T-helper 22 cell (primary cell): ENCODE results near the gene PITPNM1.
"Not testable (repeated sequence)": the region's sequence is repeated elsewhere in the genome, so short reads cannot be mapped to it uniquely, and the experiment has no call there.

Experiments
- DNase-seq: peaks from one replicate; pipeline ENCODE4 v3.0.0-alpha.2; 2020; ENCODE audit warnings: low read depth

The PITPNM1 gene

DNA sequence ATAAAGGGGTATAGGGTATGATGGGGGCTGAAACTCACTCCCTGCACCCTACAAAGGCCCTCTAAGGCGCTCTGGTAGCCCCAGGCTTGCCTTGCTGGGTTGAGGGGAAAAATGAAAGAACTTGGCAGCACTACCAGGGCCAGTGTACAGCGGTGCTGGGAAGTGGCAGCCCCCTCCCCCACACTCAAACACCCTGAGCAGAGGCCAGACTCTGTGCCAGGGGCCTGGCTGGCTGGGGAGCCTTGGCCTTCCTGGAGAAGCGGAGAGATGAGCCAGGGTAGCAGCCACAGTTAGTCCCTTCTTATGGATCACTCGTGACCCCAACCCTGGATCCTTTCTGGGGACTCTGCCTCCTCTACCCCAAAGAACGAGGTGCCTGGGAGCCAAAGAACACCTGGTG lies 38.8 kb downstream of the PITPNM1 start:
- no peak for DNase-seq

DNA sequence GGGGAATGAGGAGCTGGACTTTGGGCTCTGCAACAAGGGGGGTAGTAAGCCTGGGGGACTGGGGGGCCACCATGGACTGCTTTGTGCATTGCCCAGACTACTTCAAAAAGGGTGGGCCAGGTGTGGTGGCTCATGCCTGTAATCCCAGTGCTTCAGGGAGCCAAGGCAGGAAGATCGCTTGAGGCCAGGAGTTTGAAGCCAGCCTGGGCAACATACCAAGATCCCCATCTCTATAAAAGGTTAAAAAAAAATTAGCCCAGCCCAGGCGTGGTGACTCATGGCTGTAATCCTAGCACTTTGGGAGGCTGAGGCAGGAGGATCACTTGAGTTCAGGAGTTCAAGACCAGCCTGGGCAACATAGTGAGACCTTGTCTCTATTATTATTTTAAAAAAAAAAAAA lies 39.6 kb downstream of the PITPNM1 start:
- not testable (repeated sequence) for DNase-seq

DNA sequence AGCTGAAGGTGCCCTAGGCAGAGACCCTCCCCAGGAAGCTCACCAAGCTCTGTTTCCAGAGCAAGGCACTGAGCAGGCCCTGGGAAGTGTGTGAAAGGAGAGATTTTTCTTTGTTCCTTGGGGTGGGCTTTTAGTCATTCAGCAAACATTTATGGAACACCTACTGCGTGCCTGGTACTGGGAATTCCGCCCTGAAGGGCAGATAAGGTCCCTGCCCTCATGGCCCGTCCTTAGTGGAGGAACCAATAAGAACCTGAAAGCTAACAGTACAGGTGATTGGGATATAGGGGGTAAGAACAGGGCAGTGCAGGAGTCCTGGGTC lies 40.0 kb downstream of the PITPNM1 start:
- no peak for DNase-seq

DNA sequence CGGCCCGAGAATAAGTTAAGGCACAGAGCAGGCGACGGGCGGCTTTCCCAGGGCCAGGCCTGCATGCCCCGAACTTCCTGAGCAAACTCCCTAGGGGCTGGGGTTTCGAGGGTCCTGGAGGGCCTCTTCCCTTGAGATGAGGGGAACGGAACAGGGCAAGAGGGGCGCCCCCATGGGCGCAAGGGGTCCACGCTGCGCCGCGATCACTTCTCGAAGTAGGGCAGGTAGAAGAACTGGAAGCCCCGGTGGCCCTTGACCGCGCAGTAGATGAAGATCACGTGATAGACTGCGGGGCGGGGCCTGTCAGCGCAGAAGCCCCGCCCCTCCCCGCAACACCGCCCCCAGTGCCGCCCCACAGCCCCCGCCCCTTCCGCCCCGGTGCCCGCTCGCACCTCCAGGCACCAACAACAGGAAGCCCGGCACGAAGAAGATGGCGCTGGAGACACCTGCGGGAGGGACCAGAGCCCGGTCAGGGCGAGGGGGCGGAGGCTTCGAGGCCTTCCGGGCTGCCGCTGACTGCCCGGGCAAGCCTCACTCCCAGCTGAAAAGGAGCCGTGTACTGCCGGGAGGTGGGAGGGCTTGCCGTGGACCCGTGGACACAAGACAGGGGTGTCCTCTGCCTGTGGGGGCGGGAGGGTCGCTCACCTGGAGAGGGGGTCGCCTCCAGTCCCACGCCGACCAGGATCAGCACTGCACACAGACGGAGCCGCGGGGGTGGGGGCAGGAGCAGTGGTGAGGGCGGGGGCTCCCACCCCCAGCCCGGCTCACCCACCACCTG lies 40.6 kb downstream of the PITPNM1 start:
- peak; percentile 91 for DNase-seq

DNA sequence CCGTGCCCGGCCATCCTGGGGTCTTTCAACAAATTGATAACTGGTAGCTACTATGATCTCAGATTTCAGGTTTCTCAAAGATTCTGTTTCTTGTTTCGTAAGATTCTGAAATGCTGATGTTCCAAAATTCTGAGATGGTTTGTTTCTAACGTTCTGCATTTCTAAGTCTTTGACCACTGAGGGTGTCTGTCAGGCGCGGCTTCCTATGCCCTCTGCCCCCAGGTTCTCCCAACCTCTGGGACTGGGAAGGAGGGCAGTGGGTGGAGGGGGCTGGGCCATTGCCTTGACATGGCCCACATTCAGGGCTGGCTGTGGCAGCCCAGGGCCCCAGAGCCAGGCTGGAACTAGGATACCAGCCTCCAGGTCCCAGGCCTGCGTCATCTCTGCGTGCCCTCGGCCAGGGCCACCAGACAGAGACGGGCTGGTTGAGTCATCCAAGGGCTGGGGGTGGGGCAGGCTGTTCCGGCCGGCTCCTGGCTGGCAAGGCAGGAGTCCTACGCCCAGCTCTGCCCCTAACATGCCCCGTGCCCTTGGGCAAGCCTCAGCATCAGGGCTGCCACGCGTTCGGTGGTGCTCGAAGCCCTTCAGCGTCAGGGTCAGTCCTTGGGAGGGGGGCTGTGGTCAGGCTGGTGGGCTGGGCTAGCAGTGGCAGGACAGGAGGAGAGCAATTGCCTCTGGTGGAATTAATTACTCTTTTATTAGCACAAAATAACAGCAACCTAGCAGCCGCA lies 41.3 kb downstream of the PITPNM1 start:
- DNase-seq = no peak

DNA sequence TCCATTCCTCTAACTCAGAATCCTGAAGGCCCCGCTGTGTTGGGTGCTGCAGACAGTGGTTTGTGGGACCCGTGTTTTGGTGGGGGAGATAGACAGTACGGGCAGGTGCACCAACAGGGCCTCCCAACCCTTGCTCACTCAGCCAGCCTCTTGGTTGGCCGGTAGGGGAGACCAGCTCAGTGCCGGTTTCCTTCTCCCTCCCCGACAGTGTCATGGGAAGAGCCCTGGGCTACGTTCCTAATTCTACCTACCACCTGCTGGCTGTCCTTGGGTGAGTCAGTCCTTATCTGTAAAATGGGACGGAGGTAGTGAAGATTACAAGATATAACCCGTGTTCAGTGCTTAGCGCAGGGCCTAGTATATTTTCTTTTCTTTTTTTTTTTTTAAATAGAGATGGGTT lies 42.0 kb downstream of the PITPNM1 start:
- DNase-seq = no peak

DNA sequence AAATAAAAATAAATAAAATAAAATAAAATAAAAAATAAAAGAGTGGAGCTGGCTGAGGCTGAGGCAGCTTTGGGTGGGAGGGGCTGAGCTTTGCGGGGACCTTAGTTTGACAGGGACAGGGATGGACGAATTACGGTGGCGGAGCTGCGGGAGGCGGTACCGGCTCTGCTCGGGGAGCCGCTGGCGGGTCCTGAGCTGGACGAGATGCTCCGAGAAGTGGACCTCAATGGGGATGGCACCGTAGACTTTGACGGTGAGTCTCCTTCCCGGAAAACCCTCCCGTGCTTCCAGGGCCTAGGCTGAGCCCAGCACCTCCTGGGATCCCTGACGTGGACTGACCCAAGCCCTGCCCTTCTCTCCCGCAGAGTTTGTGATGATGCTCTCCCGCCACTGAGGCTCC lies 46.9 kb downstream of the PITPNM1 start:
- DNase-seq = no peak

DNA sequence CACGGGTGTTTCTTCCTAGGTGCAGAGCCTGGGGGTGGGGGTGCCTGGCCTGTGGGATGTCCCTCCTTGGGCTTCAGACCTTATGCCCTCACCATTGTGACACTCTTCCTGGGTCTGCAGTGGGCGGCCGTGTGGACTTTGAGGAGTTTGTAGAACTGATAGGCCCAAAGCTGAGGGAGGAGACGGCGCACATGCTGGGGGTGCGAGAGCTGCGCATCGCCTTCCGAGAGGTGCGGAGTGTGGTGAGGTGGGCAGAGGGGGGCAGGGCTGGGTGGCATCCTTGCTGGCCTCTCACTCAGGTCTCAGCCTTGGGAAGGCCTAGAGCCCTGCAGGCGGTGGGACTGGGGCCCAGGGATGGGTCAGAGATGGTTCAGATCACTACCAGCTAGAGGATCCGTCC lies 47.7 kb downstream of the PITPNM1 start:
- no peak for DNase-seq

DNA sequence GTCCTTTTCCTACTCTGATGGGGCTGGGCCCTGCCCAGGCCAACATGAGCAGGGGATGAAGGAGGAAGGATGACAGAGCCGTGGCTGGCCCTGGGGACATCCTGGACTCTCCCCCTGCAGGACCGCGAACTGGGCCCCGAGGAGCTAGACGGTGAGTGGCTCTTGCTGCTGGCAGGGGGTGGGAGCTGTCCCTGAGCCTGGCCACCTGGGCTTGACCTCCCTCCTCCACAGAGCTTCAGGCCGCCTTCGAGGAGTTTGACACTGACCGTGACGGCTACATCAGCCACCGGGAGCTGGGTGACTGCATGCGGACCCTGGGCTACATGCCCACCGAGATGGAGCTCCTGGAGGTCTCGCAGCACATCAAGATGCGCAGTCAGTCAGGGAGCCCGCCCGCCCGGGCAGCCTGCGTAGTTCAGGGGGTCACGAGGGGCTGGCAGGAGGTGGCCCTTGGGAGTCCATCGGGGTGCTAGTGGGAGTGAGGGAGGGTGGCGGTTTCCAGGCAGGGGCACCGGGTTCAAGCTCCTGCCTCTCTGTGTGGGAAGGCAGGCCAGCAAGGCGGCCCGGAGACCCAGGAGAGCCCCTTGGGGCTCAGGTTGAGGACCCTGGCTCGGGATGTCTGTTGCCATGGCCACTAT lies 49.0 kb downstream of the PITPNM1 start:
- DNase-seq = no peak

DNA sequence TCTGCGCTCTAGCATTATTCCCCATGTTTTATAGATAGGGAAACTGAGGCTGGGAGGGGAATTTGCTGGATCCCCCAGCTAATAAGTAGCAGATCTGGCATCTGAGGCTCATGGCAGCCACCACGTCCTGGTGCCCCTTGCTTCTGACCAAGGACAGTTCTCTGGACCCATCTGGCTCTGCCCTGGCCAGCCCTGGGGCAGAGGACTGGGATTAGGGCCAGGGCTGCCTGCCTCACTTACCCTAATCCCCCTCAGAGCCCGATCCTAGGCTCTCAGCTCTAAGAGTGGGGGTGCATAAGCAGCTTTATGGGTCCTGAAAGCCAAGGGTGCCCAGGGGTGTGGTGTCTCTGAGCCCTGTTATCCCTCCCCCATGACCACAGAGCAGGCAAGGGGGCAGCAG lies 50.1 kb downstream of the PITPNM1 start, which contains the start of gene CABP4:
Gene CABP4 (plus strand): TSS at position 301 of the 400 bp plus-strand sequence. CDS start 70 bp downstream, at position 371.
- DNase-seq = no peak

DNA sequence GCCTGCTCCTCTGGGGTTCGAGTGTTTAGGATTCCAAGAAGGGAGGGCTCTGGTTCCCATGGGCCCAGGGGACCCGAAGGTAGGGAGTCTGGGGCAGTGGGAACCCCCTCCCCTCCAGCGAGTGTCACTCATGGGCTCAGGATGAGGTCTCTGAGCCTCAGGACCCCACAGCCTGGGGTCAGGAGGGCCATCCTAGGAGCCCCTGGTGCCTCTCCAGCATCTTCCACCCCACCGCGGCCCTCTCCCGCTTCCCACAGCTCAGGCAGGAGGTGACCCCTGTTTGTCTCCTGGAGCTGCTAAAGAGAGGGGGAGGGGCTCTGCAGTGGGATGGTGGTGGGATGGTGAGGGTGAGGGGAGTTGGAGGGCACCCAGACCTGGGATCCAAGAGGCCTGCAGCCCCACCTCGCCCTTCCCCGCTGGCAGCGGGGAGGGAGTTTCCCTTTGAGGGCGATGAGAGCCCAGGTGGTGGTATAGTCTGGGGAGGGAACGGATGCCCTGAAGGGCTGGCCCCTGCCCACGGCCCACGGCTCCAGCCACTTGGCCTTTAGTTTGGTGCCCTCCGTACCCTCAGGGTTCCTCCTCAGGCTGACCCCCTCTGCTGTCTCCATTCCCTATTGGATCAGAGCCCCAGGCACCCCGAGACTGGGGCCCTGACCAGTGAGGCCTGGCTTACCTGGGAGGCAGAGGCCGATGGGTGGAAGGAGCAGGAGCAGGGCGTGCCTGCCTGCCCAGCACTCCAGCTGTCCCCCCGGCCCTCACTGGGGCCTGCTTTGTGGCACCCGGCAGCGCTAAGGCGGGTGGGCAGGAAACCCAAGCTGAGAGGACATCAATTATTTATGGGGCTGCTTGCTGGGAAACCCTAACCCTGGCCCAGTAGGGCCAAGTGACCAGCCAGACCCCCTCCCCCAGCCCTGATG lies 51.1 kb downstream of the PITPNM1 start:
- no peak for DNase-seq

DNA sequence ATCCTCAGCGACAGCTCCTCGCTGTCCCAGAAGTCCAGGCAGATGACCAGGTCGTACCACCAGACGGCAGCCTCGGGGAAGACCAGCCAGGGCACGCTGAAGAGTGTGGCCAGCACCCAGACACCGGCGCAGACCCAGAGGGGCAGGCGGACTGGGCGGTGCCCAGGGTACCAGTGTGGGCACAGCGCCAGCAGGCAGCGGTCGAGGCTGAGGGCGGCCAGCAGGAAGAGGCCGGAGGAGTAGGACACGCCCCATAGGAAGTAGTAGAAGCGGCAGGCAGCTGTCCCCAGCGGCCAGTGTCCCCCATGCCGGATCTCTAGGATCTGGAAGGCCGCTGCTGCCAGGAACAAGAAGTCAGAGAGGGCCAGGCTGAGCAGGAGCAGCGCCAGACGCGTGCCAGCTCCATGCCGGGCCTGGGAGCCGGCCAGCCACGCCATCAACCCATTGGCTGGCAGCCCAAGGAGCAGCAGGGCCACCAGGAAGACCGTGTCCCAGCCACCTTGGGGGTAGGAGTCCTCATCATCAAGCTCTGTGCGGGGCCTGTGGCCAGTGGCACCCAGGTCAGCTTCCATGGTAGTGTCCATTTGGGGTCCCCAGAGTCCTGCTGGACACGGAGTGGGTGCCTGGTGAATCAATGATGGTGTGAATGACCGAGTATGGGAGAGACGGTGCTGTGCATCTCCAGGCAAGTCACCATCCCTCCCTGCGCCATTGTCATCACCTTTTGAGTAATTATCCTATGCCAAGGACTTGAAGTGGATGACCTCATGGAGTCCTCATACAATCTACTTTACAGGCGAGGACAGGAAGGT lies 52.8 kb downstream of the PITPNM1 start, which contains the start of gene GPR152:
Gene GPR152 (minus strand): TSS at position 589 of the 812 bp plus-strand sequence. CDS start 5 bp downstream, at position 584.
- DNase-seq = no peak

DNA sequence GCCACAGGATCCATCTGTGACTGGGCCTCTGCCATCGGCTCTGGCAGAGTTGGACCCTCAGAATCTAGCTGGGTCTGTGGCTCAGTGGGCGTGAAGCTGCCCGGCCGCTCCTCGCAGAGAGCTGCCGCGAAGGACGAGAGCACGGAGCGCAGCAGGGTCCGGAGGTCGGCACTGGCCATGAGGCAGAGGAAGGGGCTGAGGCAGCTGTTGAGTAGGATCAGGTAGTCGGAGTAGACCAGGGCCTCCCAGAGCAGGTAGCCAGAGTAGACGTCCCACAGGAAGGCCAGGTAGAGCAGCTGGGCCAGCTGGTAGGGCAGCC lies 53.5 kb downstream of the PITPNM1 start:
- no peak for DNase-seq

DNA sequence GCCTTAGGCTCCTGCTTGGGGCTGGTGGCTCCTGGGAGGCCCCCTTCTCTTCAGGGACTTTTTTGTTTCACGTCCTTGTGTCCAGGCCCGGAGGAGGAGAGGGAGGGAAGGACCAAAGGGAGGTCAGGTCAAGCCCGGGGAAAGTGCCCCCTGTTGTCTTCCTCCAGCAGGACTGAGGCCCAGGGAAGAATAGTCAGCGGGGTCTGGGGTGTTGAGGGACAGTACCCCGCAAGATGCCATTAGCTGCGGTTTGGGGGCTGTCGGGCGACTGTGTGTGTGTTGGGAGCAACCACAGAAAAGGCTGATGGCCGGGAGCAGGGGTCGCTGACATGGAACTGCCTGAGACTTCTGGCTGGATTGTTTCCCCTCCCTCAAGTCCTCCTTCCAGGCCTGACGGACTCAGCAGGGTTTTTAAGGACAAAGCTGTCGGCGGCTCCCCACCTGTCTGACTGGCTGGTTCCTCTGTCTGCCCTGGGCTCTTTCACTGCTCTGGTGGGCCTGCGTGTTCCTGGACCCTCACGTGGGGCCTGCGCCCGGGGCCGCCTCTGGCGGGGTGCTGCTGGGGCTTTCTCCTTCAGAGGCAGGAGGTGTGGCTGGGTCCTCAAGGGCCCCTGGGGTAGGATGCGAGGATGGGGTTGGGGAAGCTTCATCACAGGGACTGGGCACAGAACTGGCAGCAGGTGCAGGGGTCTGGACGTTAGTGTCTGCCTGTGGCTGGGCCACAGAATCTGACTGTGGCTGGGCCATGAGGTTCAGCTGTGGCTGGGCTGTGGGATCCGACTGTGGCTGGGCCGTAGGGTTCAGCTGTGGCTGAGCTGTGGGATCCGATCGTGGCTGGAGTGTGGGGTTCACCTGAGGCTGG lies 54.1 kb downstream of the PITPNM1 start:
- no peak for DNase-seq

DNA sequence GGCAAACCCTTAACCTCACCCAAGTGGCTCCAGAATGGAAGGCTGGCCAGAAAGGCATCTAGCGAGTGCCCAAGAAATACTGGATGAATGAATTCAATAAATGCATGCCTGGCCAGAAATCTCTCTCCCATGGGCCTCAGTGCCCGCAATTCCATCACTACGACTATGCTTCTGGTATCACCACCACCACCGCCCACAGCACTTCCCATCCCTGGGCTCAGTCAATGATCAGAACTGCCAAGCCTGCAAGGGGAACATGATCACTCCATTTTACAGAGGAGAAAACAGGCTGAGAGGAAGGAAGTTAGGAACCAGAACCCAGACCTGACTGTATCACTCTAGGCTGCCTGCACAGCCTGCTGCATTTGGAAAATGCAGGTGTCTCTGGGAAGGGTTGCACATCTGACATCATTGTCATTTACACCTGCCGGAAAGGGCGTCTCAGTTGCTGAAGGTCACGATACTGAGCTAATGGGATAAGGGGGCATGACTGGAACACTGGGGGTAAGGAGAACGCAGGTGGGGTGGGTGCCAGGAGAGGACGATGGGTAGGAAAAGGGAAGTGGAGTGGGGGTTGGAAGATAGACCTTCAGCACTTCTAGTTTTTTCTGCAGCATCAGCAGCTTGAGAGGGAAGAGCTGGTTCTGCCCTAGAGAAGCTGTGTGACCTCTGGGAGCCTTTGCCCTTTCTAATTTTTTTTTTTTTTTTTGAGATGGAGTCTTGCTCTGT lies 55.9 kb downstream of the PITPNM1 start:
- no peak for DNase-seq

DNA sequence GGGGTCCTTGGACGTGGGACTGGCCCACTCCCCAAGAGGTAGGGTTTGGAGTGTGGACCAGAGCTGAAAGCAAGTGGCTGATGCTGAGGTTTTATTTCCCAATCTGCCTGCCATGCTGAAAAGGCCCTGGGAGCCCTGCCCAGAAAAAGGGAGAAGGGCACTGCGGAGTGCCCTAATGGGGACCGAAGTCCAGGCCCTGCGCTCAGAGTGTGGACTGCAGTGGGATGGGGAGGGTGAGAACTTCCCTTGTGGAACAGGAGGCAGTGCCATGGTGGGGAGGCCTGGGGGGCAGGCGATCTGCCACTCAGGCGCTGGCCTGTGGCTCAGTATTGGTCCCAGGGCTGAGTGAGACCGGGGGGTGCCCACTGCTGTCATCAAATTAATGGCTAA lies 56.9 kb downstream of the PITPNM1 start:
- no peak for DNase-seq

DNA sequence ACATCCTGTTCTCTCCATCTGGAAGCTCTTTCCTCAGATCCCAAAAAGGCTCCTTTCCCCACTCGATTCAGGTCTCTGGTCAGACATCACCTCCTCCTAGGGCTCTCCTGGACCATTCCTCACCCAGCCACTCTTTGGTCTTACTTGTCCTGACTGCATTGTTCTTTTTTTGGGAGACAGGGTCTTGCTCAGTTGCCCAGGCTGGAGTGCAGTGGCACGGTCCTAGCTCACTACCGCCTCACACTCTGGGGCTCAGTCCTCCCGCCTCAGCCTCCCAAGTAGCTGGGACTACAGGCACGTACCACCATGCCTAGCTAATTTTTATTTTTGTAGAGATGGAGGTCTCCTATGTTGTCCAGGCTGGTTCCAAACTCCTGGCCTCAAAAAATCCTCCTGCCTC lies 59.6 kb downstream of the PITPNM1 start:
- no peak for DNase-seq

DNA sequence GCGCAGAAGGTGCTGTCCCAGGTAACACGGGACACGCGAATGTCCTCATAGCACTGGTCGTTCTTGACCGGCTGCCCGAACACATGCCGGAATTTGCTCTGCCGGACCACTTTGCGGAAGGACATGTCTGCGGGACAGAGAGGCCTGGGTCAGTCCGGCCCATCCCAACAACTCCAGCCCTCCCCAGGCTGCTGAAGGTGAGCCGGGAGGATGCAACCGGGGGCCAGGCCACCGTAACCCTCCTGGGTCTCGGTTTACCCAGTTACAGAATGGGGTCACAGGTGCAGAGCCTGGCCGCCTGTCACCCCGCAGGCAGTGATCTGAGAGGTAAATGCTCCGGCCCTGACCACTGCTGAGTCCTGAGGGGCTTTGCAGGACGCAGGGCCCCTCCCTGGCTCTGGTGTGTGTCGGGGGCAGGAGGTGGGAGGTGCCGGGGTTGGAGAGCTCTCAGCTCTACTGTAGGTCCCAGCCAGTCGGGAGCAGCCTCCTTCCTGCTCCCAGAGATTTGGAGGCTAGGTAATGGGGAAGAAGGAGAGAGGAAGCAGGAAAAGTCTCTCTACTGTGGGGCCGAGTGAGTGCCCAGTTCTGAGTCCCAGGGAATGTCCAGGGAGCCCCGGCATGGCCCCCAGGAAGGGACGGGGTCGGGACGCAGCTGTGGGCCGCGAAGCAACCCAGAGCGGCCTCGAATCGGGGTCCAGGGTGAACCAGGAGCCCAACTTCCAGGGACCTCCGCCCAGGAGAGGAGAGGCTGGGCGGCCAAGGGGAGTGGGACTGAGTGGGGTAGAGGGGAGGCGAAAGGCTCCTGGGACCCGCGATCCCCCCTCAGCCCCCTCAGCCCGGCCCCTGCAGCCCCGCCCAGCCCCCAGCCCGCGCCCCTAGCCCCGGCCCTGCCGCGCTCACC lies 62.4 kb downstream of the PITPNM1 start:
- no peak for DNase-seq
